HG02970 (cell line): ENCODE results near the gene PTPN1.
"Not testable (repeated sequence)": the region's sequence is repeated elsewhere in the genome, so short reads cannot be mapped to it uniquely, and the experiment has no call there.

Source experiments
- ATAC-seq: cut with Tn5 transposase; IDR thresholded peaks from one replicate; pipeline ENCODE4 v1.9.1; 2021; ENCODE audit warnings: mild to moderate bottlenecking, moderate library complexity, moderate number of reproducible peaks; ENCODE audit not compliant: unreplicated experiment, low FRiP score

Gene PTPN1

DNA sequence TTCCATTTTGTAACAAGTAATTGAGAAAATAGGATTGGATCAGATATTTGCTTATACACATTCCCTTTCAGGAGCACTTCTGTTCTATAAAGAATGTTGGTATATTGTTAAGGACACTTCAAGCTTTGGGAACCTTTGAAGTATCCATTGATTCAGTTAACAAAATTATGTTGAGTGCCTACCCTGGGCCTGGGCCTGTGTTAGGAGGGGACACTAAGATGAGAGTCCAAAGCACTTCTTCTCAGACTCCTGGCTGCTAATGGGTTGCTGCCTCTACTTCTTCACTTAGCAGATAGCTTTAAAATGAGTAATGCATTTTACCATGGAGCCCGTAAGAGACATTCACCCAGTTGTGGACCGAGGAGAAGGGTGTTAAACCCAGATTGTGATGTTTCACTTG lies 40.3 kb downstream of the PTPN1 start:
- no peak for ATAC-seq

DNA sequence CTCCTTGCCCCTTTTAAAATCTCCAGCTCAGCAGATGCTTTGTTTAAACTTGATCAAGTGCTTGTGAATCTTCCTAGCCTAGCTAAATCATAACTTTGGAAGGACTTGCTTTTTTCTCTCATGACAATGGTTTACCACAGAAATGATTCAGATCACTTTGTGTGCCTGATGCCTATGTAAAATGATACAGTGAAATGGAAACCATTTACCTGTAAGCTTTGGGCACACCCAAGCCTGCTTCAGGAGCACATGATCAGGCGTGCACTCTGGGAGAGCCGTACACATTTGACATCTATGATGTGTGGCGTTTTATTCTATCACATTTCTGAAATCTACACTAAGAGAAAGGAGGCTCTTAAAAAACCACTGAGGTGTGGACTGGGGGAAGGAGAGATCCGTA lies 41.1 kb downstream of the PTPN1 start:
- no peak for ATAC-seq

DNA sequence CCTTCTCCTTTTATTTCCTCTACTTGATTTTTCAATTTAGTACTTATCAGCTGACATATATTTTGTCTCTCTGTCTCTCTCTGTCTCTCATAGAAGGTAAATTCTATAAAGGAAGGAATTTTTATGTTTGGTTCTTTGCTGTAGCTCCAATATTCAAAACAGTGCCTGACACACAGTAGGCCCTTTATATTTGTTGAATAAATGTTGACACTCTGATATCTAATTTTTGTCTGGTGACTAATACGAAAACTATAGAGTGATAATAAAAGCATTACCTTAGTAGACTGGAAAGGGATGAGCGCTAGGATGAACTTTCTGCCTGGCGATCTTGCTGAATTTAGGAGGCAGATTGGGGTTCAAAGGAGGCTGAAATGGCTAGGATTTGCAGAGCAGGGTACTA lies 42.8 kb downstream of the PTPN1 start:
- no peak for ATAC-seq

DNA sequence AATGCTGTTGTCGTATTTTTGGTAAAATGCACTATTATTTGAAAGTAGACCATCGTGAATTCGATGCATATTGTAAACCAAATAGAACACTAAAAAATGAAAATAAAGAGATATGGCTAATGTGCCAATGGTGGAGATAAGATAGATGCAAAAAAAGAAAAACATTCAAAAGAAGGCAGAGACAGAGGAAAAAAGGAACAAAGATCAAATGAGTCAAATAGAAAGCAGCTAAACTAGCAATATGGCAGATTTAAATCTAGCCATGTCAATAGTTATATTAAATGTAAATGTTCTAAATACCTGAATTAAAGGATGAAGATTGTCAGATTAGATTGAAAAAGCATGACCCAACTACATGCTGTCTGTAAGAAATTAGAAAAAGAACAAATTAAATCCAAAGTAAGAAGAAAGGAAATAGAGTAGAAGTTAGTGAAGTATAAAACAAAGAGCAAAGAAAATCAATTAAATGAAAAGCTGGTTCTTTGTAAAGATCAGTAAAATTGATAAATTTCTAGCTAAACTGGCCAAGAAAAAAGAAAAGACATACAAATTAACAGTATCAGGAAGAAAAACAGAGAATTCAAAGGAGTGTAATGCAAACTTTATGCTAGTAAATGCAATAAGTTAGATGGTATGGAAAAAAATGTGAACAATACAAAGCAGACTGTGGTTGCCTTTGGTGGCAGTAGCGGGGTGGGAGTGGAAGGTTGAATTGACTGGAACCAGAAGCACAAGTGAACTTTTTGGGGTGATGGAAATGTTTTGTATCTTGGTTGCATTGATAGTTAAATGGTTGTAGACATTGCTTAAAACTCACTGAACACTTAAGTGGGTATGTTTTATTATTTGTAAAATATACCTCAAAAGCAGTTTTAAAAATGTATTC lies 44.8 kb downstream of the PTPN1 start:
- ATAC-seq, result no peak

DNA sequence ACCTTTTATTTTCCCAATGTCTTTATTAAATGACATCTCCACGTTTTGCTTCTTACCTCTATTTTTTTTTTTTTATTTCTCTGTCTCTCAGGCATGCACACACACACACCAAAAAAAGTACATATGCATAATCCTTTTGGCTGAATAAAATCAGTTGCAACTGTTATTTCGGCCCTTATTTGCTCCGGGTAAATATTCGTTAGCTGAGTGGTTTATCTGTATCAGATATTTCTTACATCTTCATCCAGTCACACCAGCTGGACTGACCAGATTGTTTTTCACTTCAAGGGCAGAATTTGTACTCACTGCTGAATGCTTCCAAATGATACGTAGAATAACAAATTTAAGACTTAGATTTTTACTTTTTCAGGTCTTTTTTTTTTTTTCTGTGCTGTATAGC lies 45.5 kb downstream of the PTPN1 start:
- no peak for ATAC-seq

DNA sequence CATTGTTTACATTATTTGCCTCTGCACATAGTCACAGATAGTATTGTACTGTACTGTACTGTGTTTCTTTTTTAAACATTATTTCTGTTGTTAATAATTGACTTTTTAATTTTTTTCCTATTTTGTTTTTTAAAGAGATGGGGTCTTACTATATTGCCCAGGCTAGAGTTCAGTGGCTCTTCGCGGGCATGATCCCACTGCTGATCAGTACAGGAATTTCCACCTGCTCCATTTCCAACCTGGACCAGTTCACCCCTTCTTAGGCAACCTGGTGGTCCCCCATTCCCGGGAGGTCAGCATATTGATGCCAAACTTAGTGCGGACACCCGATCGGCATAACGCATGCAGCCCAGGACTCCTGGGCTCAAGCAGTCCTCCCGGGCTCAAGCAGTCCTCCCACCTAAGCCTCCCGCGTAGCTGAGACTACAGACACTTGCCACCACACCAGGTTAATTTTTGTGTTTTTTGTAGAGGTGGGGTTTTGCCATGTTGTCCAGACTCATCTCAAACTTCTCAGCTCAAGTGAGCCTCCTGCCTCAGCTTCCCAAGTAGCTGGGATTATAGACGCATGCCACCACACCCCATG lies 47.5 kb downstream of the PTPN1 start:
- no peak for ATAC-seq

DNA sequence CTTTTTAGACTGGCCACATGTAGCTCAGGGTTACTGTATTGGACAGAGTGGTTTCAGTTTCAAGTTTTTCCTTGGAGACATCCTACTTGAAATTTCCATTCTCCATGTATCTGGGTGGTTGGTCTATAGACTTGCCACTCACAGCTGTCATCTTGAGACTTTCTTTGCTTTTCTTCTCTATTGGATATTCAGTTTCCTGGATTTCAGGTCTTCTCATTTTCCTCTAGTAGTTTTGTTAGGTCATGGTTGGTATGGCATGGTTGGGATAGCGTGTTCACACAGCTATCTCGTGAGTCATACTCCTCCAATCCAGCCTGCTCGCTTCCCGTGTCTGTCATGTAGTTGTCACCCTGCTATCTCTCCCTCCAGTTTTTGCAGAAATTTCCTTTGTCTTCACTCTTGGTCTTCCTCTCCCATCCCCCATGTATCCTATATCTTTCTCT lies 48.3 kb downstream of the PTPN1 start:
- ATAC-seq, result no peak

DNA sequence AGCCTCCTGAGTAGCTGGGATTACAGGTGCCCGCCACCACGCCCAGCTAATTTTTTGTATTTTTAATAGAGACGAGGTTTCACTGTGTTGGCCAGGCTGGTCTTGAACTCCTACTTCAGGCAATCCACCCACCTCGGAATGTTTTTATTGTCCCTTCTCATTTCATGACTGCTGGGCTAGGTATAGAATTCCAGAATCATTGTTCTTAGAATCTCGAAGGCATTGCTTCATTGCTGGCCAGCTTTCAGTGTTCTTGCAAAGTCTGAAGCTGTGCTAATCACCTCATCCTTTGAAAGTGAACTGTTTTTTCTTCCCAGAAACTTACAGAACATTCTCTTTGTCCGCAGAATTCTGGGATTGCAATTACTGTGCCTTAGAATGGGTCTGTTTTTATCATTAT lies 49.0 kb downstream of the PTPN1 start:
- ATAC-seq, result no peak

DNA sequence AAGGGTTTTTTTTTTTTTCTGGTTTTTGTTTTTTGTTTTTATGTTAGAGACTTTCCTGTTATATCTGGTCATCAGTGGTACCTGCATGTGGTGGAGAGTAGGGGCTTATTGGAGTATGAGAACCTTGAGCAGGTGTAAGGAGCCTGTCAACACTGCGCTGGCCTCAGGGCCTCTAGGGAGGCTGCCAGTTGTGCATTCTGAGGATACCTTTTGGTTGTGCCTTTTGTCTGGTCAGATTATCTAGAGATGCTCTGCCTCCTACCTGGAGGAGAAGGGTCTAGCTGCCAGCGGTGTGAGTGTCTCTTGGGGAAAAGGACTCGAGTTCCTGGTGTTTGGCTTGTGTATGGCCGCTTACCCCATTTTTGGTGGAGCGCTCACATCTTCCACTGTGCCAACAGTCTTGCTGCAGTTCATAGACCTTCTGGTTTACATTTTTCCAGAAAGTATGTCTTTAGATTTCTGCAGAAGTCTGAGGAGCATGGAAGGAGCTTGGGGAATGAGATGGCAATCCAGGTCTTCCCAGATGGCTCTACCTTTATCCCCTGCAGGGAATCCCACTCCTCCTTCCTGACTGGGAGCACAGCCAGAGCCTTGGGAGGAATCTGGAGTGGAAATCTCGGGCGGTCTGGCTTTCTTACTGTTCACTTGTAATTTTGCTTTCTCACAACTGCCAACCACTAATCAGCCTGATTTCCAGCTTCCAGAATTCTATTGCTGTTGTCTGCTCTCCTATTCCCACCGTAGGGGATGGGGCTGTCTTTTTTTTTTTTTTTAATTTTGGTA lies 49.9 kb downstream of the PTPN1 start:
- no peak for ATAC-seq

DNA sequence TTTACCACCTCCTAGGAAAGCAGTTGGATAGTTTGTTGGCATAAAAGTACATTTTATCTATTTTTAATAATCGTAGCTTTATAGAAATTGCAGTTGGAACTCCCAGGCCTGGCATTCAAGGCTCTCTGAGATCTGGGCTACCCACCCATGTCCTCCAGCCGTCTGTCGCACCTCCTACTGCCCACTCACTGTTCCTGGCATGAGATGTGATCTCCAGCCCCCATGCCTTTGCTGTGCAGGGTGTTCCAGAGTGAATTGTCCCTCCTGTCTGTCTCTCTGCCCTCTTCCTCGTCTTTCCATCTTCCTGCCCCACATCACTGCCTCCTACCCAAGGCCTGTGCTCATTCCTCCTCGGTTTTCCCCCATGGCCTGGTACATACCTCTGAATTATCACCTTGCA lies 50.7 kb downstream of the PTPN1 start:
- ATAC-seq, result no peak

DNA sequence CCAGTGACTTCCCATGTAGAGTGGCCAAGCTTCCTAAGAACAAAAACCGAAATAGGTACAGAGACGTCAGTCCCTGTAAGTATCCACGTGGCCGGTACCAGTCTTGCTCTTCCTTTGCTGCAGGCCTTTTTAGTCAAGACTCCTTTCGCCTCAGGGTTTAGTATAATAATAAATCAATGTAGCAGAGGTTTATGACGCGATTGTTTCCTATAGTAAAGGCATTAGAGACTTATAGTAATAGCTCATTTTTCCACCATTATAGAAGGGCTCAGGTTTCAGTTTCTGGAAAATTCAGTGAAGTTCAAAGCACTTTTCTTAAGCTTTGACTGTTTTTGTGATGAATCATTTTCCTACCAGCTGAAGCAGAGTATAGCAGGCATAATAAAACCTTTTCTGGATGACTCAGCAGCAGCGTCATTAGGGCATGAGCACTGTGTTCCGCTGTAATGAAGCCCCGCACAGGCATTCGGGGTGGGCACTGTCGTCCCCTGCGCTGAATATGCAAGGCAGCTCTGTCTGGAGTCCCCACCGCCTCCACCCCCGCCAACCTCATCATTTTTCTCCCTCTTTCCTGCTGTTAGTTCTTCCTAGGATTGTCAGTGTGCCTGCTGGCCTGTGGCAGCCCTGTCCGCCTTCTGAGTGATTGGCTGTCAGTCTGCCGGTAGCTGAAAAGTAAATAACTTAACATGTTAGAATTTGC lies 51.3 kb downstream of the PTPN1 start:
- ATAC-seq, result no peak

DNA sequence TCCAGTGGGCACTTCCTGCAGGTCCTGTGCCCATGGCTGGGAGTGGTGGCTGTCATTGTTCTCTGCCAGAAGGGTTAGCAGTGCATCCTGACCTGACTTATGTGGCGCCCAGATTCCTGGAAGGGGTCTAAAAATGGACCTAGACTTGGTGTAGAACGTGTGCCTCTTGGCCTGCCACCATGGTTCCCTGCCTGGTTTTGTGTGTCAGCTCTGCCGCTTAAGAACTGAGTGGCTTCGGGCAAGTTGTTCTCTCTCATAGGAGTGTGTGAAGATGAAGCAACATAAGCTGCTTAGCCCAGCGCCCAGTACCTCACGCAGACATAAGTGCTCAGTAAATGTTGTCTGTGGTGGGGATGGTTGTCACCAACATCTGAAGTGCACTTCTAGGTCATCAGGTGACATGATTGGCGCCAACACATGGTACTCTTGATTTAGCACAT lies 52.1 kb downstream of the PTPN1 start:
- no peak for ATAC-seq

DNA sequence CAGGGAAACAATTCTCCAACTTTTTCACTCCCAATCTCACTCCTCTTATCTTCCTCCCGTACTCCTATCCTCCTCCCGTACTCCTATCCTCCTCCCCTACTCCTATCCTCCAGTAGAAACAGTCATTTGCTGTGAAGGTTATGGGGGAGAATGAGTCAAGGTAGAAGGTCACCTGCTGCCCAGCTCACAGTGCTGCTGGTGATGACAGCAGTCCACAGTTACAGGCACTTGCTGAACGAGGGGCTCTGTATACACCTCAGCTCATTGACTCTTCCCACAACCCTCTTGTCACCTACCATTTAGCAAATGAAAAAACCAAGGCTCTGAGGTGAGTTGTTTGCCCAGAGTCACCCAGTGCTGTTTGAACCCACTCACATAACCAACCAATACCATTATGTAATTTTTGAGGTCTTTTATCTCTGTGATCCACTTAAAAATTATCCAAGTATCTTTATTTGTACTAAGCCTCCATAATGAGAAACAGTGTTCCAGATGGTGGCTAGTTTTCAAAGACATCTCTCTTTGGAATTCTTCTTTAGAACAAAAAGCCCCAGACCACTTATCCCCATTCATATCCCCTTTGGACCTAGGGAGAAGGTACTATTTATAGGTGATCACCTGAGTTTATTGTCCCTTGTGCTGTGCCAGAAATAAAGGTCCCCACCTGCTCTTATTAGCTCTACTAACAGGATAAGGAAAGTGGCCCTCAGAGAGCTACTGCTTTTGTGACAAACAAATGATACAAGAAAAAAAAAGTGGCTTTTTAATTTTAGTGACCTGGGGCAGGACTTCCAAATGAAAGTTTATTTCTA lies 53.2 kb downstream of the PTPN1 start:
- no peak for ATAC-seq

DNA sequence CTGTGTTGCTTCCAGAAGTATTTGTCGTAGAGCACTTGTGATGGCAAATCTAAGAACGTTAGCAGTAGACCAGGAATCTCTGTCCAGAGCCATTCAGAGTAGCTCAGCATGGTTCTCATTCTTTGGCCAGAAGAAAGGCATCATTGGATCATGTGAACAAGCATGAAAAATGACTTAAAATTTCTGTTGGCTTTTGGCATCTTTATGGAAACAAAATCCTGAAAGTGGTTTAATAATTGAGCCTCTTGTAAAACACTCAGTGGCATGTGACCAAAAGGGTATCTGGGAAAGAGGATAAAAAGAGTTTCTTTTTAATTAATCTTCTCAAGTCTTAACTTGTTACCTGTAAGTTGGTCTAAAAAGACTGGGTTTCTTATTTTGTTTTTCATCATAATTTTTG lies 55.2 kb downstream of the PTPN1 start:
- ATAC-seq, result no peak

DNA sequence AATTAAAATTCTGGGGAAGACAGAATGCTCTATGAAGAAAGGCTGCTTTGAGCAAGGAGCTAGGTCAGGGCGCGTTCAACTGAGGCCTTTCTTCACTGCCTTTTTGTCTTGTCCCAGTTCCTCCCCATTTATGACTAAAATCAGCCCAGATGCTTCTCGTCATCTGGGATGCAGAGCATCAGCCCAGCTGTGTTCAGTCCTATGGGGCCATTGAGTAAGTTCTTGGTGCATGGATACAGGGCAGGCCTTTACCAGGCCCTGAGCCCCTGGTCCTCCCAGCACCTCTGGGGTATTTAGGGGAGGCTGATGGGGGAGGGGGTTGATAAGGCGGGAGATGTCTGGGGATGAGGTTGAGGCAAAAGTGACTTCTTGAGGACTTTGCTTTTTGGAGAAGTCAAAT lies 55.7 kb downstream of the PTPN1 start:
- ATAC-seq, result no peak

DNA sequence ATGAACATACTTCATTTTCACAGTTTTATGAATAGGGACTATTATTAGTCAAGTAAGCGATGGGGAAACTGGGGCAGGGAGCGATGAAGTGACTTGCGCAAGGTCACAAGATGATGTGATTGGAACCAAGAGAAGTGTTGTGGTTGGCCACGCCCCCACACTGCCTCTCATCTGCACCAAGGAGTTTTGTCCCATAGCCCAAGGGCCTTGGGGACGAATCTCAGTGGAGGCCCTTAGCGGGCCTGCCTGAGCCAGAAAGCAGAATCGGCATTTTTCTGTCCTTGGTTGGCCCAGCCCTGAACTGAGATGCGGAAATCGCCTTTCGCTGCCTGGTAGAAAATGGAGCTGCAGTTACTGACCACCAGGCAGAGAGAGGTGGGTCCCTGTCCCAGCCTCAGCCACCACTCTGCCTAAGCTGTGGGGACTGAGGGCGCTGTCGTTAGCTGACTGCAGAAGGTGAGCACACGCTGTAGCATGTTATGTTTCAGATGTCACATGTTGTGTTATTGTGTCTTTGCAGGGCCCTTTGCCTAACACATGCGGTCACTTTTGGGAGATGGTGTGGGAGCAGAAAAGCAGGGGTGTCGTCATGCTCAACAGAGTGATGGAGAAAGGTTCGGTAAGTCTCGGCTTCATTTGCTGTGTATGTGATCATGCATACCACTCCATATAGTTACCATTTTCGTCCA lies 57.8 kb downstream of the PTPN1 start:
- no peak for ATAC-seq

DNA sequence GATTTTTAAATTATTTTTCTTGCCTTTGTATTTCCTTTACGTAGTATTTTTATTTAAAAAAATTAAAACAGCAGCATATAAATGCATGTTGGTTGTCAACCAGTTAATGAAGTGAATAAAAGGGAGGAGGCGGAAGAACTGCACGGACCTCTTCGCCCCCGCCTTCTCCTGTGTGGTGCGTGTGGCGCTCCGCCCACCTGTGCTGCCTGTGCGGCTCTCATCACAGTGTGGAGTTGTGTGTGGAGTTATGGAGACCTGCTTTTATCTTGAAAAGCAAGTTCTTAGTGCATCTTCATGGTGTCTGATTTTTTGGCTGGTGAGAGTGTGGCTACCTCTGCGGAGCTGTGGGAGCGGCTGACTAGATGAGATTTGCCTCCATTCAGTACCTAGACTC lies 58.4 kb downstream of the PTPN1 start:
- no peak for ATAC-seq

DNA sequence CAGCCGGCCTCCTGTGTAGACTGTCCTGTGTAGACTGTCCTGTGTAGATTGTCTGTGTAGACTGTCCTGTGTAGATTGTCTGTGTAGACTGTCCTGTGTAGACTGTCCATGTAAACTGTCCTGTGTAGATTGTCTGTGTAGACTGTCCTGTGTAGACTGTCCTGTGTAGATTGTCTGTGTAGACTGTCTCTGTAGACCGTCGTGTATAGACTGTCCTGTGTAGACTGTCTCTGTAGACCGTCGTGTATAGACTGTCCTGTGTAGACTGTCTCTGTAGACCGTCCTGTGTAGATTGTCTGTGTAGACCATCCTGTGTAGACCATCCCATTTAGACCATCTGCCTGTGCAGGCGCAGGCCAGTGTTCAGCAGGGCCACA lies 59.3 kb downstream of the PTPN1 start:
- not testable (repeated sequence) for ATAC-seq
